Upper lobe of left lung (tissue), 6 donors: ENCODE data around the gene GATAD2A. TPM values are rescaled to one million over a fixed set of nuclear protein-coding genes. Genes with fewer than 3 reads are reported as not detected.

Experiments used
- ATAC-seq, 2 donors: fragments of 200-7000 bp; cut with Tn5 transposase; one replicate each; pipeline ENCODE4 v1.9.1; 2022; ENCODE audit warnings: mild to moderate bottlenecking in 2 of 2, moderate library complexity in 2 of 2; ENCODE audit not compliant: low FRiP score in 2 of 2
- DNase-seq, 2 donors: peaks; one replicate each; pipeline ENCODE4 v3.0.0-alpha.2; 2019 to 2020
- H3K27ac ChIP-seq, 4 donors: fragments of 200-600 bp; sonication (generic); one replicate each; pipeline ENCODE4 v1.5.1; 2016 to 2019
- H3K27me3 ChIP-seq, 4 donors: fragments of 200-600 bp; sonication (generic); one replicate each; pipeline ENCODE4 v1.5.1; 2017 to 2019
- H3K36me3 ChIP-seq, 4 donors: fragments of 200-600 bp; sonication (generic); one replicate each; pipeline ENCODE4 v1.5.1; 2016 to 2019
- H3K4me1 ChIP-seq, 4 donors: fragments of 200-600 bp; sonication (generic); one replicate each; pipeline ENCODE4 v1.5.1; 2018 to 2019
- H3K4me3 ChIP-seq, 4 donors: fragments of 200-600 bp; sonication (generic); one replicate each; pipeline ENCODE4 v1.5.1; 2017 to 2019; ENCODE audit warnings: mild to moderate bottlenecking in 2 of 4, moderate library complexity in 1 of 4
- H3K9me3 ChIP-seq, 4 donors: fragments of 200-600 bp; sonication (generic); one replicate each; pipeline ENCODE4 v1.5.1; 2018 to 2019
- EP300 ChIP-seq, 4 donors: sonication (generic); formaldehyde crosslinking; IDR thresholded peaks; one replicate each; pipeline ENCODE4 v1.5.1; 2017; ENCODE audit warnings: antibody characterized with exemption in 4 of 4, control low read depth in 2 of 4
- POLR2A ChIP-seq, 4 donors: fragments of 450-650 bp; IDR thresholded peaks; one replicate each; pipeline ENCODE4 v1.5.1; 2016 to 2017; ENCODE audit warnings: antibody characterized with exemption in 4 of 4, mild to moderate bottlenecking in 2 of 4
- POLR2AphosphoS5 ChIP-seq, 2 donors: sonication (generic); formaldehyde crosslinking; IDR thresholded peaks; one replicate each; pipeline ENCODE4 v1.5.1; 2017; ENCODE audit warnings: antibody characterized with exemption in 2 of 2
- WGBS, 2 donors: methylation state at CpG; one replicate each; pipeline ENCODE4 v1.1.5; 2017 to 2018; 5-methylcytosine and 5-hydroxymethylcytosine counted together
- total RNA-seq, 6 donors: library from RNA; depleted of rRNA in 4 of 6; stranded (reverse); fragments of >200 nt in 4 of 6; gene quantifications; one replicate each; pipeline versions ENCODE4 v1.1.0 to v1.2.1, GENCODE V29; 2016 to 2021
- TF ChIP-seq, protein P1 (sequence below), 6 experiments: fragments of 450-650 bp in 4 of 6; fragments of 200-600 bp in 2 of 6; sonication (generic) in 2 of 6; IDR thresholded peaks; one replicate each; pipeline ENCODE4 v1.5.1; 2016 to 2019; ENCODE audit warnings: antibody characterized with exemption in 6 of 6
- donor health status: DM: no; HTN: no; CAD: no; lungs with moderate emphysema.
- donor health status: DM: no; HTN: yes; CAD: no; lungs with severe emphysema.

The GATAD2A gene
- total RNA-seq, 6 donors from 2014 or later = 60.8 to 182 (median 88.0) TPM

DNA sequence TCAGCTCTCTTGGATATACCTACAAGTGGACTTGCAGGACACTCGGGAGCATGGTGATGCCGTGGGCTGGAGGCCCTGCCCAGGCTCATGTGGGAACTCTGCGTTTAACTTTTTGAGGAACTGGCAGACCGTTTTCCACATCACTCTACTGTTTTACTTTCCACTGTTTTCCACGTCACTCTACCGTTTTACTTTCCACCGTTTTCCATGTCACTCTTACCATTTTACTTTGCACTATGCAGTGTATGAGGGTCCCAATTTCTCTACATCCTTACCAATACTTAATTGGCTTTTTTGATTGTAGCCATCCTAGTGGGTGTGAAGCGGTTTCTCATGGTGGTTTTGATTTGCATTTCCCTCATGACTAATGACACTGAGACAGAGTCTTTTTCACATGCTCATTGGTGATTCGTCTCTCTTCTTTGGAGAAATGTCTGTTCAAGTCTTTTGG, 40.5 kb downstream of the GATAD2A start:
- 64 to 66% methylated on average over 9 of the region's 9 CpGs for WGBS, 2 donors
- ATAC-seq (peak in 1 of 2 donors; percentile 28), DNase-seq (no peak)
- Histone ChIP-seq H3K27ac (peak overlapping the region in 1 of 4 donors; percentile 33), H3K4me1 (peaks cover 35 to 48% (median 37%) of the 10 kb centered on the region in 4 donors), H3K4me3 (no peak overlapping the region), H3K36me3 (no peaks in the 10 kb centered on the region), H3K9me3 (no peaks in the 10 kb centered on the region), H3K27me3 (no peaks in the 10 kb centered on the region)
- TF ChIP-seq, protein P1, sequence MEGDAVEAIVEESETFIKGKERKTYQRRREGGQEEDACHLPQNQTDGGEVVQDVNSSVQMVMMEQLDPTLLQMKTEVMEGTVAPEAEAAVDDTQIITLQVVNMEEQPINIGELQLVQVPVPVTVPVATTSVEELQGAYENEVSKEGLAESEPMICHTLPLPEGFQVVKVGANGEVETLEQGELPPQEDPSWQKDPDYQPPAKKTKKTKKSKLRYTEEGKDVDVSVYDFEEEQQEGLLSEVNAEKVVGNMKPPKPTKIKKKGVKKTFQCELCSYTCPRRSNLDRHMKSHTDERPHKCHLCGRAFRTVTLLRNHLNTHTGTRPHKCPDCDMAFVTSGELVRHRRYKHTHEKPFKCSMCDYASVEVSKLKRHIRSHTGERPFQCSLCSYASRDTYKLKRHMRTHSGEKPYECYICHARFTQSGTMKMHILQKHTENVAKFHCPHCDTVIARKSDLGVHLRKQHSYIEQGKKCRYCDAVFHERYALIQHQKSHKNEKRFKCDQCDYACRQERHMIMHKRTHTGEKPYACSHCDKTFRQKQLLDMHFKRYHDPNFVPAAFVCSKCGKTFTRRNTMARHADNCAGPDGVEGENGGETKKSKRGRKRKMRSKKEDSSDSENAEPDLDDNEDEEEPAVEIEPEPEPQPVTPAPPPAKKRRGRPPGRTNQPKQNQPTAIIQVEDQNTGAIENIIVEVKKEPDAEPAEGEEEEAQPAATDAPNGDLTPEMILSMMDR (IDR thresholded peaks at IDR 0.05) = no peak
- no peak for TF ChIP-seq POLR2AphosphoS5 (IDR thresholded peaks at IDR 0.05)
- TF ChIP-seq POLR2A (IDR thresholded peaks at IDR 0.05) = no peak
- TF ChIP-seq EP300 (IDR thresholded peaks at IDR 0.05) = no peak

DNA sequence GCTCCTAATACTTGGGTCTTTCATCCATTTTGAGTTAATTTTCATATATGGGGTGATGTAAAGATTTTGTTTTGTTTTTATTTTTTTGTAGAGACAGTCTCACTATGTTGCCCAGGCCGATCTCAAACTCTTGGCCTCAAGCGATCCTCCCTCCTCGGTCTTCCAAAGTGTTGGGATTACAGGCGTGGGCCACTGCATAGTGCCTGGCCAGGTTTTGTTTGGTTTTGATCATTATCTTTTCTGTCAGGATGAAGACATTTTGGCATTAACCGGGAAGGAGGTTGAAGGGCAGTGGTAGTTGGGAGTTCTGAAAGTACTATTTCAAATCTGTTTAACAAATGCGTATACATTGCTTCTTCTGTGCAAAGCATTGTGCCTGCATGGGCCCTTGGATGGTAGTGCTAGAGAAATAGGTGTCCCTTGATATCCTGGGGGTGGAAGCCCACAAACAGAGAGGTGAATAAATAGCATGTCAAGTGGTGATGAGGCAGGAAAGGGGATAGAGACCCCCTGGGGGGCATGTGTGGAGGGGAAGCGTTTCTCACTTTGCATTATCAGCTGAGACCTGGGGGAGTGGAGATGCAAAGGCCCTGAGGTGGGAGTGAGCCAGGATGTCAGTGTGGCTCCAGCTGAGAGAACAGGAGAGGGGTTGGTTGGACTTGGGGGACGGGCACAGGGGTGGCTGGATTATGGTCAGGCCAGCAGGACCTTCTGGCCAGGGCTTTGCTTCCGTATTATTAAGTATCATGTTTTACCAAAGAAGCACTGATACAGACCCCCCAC, 41.4 kb downstream of the GATAD2A start:
- Histone ChIP-seq H3K36me3 (no peaks in the 10 kb centered on the region), H3K27me3 (no peaks in the 10 kb centered on the region), H3K9me3 (no peaks in the 10 kb centered on the region), H3K27ac (peak overlapping the region in 2 of 4 donors; percentile 19 to 33), H3K4me1 (peaks cover 44 to 57% (median 47%) of the 10 kb centered on the region in 4 donors), H3K4me3 (no peak overlapping the region)
- TF ChIP-seq POLR2A (IDR thresholded peaks at IDR 0.05) = no peak
- TF ChIP-seq POLR2AphosphoS5 (IDR thresholded peaks at IDR 0.05) = no peak
- TF ChIP-seq, protein P1 (IDR thresholded peaks at IDR 0.05) = no peak
- no peak for TF ChIP-seq EP300 (IDR thresholded peaks at IDR 0.05)
- ATAC-seq (no peak), DNase-seq (no peak)
- WGBS, 2 donors = 87 to 95% methylated on average over 8 to 9 of the region's 9 CpGs

DNA sequence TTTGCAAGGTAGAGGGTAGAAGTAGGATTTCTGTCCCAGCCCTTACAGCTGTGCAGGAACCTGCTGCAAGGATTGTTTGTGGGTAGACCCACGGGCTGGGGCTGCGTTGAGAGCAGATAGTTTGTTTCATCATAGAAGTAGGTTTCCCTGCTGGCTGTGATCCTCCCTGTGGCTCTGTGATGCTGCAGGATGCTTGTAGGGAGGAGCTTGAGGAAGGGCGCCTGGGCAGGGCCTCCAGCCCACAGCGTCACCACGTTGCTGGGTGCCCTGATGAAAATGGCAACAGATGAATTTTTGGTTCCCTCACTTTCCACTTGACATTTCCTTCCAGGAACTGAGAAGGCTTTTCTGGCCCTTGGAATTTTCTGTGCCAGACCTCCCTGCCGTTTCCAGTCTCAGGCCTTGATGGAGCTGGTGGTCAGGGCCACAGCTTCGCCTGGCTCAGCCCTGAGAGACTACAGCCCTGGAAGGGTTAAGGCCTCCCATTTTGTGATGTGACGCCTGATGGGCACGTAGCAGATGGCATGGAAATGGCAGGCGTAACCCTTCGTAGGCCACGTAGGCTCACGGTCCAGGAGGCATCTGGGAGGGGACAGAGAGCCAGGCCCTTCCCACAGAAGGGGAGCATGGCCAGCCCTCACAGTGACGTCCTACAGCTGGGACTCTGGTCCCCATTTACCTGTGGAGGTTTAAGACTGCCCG, 42.2 kb downstream of the GATAD2A start:
- Histone ChIP-seq H3K36me3 (no peaks in the 10 kb centered on the region), H3K4me3 (no peak overlapping the region), H3K4me1 (peaks cover 52 to 66% (median 55%) of the 10 kb centered on the region in 4 donors), H3K27me3 (no peaks in the 10 kb centered on the region), H3K27ac (peak overlapping the region in 3 of 4 donors; percentile 1 to 33 (median 19)), H3K9me3 (no peaks in the 10 kb centered on the region)
- WGBS, 2 donors = 68 to 70% methylated on average over 13 to 15 of the region's 15 CpGs
- TF ChIP-seq, protein P1 (IDR thresholded peaks at IDR 0.05) = no peak
- TF ChIP-seq POLR2AphosphoS5 (IDR thresholded peaks at IDR 0.05) (no peak), EP300 (IDR thresholded peaks at IDR 0.05) (no peak), POLR2A (IDR thresholded peaks at IDR 0.05) (no peak)
- peak in 1 of 2 donors; percentile 41 for DNase-seq
- ATAC-seq = no peak

DNA sequence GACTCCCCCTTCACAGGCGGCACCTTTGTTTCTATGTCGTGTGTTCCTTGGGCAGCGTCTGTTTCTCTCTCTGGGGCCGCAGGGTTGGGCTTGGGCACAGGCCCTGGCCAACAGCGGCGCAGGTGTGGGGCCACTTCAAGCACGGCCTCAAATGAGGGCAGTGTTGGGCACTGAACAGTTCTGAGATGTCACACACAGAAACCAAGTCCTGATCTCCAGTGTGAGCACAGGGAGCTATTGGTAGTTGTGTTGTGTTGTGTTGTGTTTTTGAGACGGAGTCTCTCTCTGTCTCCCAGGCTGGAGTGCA, 42.7 kb downstream of the GATAD2A start:
- Histone ChIP-seq H3K27me3 (no peaks in the 10 kb centered on the region), H3K36me3 (no peaks in the 10 kb centered on the region), H3K4me1 (peaks cover 52 to 70% (median 57%) of the 10 kb centered on the region in 4 donors), H3K9me3 (no peaks in the 10 kb centered on the region), H3K4me3 (no peak overlapping the region), H3K27ac (peak overlapping the region in 3 of 4 donors; percentile 1 to 19 (median 4))
- no peak for TF ChIP-seq EP300 (IDR thresholded peaks at IDR 0.05)
- TF ChIP-seq, protein P1 (IDR thresholded peaks at IDR 0.05) = no peak
- TF ChIP-seq POLR2A (IDR thresholded peaks at IDR 0.05) = no peak
- no peak for TF ChIP-seq POLR2AphosphoS5 (IDR thresholded peaks at IDR 0.05)
- 79 to 92% methylated on average over 8 of the region's 8 CpGs for WGBS, 2 donors
- DNase-seq (peak; percentile 46 to 57), ATAC-seq (peak; percentile 20 to 72)
